HG03064 (cell line): ENCODE results near the gene CYP2A7.
"Not testable (repeated sequence)": the region's sequence is repeated elsewhere in the genome, so short reads cannot be mapped to it uniquely, and the experiment has no call there.

Experiments
- ATAC-seq: cut with Tn5 transposase; IDR thresholded peaks from one replicate; pipeline ENCODE4 v1.9.1; 2021; ENCODE audit warnings: low read depth; ENCODE audit not compliant: unreplicated experiment

CYP2A7 gene, protein sequence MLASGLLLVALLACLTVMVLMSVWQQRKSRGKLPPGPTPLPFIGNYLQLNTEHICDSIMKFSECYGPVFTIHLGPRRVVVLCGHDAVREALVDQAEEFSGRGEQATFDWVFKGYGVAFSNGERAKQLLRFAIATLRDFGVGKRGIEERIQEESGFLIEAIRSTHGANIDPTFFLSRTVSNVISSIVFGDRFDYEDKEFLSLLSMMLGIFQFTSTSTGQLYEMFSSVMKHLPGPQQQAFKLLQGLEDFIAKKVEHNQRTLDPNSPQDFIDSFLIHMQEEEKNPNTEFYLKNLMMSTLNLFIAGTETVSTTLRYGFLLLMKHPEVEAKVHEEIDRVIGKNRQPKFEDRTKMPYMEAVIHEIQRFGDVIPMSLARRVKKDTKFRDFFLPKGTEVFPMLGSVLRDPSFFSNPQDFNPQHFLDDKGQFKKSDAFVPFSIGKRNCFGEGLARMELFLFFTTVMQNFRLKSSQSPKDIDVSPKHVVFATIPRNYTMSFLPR

DNA sequence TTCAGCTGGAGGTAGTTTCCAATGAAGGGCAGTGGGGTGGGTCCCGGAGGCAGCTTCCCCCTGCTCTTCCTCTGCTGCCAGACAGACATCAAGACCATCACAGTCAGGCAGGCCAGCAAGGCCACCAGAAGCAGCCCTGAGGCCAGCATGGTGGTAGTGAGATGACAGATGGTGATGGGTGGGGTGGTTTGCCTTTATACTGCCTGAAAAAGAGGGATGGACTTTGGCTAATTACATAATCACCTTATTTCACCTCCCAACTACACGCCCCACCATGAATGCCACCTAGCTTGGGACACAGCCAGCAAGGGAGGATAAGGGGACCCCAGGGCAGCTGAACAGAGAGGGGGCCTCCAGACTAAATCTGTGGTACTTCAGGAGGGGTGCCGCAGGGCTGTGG is at the start of gene CYP2A7:
CYP2A7 (minus strand) TSS at position 170 of the 400 bp plus-strand sequence; CDS start at position 149, 21 bp downstream.
- ATAC-seq = not testable (repeated sequence)

DNA sequence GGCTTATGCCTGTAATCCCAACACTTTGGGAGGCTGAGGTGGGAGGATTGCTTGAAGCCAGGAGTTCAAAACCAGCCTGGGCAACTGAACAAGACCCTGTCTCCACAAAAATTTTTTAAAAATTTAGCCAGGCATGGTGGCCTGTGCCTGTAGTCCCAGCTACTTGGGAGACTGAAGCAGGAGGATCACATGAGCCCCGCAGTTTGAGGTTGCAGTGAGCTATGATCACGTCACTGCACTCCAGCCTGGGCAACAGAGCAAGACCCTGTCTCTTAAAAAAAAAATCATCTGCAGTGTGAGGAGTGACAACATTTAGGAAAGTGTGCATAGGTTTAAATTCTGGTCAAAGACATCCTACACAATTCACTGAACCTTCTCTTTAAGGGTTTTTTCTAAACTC is 48.8 kb upstream of the CYP2A7 start:
- not testable (repeated sequence) for ATAC-seq

DNA sequence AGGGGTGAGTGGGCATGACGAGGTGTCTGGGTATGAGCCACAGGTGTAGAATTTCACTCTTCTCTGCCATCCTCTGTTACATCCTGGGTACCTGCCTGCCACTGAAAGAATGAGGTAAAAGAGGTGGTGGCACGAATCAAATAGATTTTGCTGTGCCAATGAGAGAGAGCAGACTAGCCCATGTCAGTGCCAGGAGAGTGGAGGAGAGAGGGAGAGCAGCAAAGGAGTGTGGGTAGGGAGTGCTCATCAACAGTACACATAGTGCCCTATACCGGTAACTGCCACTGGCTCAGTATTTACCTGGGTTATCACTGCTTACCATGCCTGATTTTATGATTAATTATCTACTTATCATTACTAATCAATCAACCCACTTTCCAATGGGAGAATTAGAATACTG is 47.9 kb upstream of the CYP2A7 start:
- not testable (repeated sequence) for ATAC-seq

DNA sequence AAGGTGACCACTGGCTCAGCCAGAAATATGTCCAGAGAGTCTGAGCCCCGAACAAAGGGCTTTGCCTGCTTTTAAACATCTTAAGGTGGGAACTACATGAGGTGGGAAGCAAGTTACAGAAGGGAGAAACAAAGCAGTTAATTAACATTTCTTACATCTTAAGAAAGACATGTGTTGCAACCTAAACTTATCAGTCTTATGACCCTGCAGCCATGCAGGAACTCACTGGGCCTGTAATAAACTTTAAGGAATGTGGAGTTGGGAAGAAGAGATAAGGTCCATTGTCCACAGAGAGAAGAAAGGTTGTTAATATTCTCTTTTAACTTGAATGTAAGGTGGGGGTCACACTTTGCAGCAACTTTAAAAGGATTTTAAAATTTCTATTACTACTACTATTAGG is 46.8 kb upstream of the CYP2A7 start:
- ATAC-seq = no peak

DNA sequence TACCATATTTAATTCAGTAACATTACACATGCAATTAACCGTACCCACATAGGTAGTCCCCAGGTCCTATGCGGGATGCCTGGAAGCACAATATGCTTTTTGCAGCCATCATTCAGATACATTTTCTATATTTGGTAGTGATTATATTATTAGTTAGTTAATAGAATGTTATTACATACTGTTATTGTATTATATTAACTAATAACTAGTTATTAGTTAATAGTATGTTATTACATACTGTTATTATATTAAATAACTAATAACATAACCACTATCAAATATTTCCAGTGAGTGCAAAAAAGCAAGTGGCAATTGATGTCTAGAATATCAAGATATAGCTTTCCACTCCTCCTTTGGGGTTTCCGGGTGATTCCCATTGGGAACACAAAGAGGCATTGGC is 45.5 kb upstream of the CYP2A7 start:
- no peak for ATAC-seq

GRCh38 chr19:40926276-40926675 is 44.2 kb upstream of the CYP2A7 start:
- not testable (repeated sequence) for ATAC-seq

- ATAC-seq = no peak
Measured at GRCh38 chr19:40923934-40924391, 41.9 kb upstream of the CYP2A7 start.

GRCh38 chr19:40922237-40923160 is 40.5 kb upstream of the CYP2A7 start:
- ATAC-seq = not testable (repeated sequence)

- no peak for ATAC-seq
Measured at GRCh38 chr19:40921005-40921897, 39.2 kb upstream of the CYP2A7 start.

DNA sequence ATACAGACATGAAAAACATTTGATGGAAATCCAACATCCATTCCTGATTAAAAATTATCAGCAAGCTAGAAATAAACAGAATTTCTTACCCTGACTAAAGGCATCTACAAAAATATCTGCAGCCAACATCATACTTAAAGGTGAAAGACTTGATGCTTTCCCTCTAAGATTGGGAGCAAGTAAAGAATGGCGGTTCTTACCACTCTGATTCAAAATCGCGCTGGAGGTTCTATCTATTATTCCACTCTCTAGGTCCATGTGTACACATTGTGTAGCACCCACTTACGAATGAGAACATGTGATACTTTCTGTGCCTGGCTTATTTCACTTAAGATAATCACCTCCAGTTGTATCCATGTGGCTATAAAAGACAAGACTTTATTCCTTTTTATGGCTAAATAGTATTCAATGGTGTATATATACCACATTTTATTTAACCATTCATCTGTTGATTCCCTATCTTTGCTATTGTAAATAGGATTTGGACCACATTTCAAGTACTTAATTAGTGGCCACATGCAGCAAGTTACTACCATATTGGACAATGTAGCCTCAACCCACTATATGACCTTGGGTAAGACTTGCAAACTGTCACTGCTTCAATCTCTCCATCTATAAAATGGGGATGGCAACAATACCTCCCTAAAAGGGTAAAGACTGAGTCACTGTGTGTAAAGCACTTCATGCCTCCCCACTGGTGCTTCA is 38.4 kb upstream of the CYP2A7 start:
- no peak for ATAC-seq

DNA sequence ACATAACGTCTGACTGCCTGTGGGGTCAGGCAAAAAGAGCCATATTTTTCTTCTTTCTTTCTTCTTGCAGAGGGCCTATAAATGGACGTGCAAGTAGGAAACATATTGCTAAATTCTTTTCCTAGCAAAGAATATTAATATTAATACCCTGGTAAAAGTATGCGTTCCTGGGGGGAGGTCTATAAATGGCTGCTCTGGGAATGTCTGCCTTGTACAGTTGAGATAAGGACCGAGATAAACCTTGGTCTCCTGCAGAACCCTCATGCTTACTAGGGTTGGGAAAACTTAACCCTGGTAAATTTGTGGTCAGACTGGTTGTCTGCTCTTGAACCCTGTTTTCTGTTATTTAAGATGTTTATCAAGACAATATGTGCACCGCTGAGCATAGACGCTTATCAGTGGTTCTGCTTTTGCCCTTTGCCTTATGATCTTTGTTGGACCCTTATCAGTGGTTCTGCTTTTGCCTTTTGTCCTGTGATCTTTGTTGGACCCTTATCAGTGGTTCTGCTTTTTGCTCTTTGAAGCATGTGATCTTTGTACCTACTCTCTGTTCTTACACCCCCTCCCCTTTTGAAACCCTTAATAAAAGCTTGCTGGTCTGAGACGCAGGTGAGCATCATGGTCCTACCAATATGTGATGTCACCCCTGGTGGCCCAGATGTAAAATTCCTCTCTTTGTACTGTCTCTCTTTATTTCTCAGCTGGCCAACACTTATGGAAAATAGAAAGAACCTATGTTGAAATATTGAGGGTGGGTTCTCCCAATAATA is 37.7 kb upstream of the CYP2A7 start:
- not testable (repeated sequence) for ATAC-seq

DNA sequence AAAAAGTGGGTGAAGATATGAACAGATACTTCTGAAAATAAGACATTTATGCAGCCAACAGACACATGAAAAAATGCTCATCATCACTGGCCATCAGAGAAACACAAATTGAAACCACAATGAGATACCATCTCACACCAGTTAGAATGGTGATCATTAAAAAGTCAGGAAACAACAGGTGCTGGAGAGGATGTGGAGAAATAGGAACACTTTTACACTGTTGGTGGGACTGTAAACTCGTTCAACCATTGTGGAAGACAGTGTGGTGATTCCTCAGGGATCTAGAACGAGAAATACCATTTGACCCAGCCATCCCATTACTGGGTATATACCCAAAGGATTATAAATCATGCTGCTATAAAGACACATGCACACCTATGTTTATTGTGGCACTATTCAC is 36.3 kb upstream of the CYP2A7 start:
- ATAC-seq = not testable (repeated sequence)

- no peak for ATAC-seq
Measured at GRCh38 chr19:40908976-40909375, 26.9 kb upstream of the CYP2A7 start.

DNA sequence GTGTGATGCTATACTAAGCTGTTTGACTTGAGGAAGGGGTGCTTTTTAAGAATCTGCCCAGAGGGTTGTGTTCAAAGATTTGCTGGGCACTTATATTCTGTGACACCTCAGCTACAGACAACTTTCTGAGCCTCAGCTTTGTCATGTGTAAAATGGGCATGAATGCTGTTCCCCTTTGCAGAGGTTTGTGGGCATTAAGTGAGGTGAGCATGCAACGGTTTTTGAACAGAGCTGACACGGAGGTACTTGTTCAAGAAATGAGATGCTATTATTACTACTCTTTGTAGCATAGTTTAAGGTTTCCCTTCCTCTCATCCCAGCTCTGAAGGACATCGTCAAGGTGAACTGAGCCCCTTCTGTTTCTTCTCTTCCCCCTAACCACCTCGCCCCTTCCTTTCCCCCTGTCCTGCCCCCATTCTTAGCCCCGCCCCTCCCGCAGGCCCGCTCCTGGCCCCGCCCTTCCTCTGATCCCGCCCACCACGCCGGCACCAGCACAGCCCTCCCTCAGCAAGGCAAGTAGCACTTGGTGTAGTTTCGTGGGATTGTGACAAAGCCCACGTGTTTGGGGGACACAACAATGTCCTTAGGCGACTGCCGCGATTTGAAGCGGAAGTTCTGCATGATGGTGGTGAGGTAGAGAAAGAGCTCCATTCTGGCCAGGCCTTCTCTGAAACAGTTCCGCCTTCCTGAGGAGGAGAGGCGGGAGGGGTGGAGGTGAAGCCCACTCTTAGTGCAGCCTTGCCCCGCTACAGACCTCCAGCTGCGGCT is 26.1 kb upstream of the CYP2A7 start:
- no peak for ATAC-seq

DNA sequence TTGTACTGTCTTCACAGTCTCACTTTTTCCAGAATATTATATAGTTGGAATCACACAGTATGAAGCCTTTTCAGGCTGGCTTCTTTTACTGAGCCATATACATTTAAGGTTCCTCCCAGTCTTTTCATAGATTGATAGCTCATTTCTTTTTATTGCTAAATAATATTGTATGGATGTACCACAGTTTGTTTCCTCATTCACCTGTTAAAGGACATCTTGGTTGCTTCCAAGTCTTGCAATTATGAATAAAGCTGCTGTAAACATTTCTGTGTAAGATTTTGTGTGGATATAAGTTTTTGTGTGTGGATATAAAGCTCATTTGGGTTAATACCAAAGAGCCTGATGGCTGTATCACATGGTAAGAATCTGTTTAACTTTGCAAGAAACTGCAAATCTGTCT is 24.5 kb upstream of the CYP2A7 start:
- no peak for ATAC-seq

DNA sequence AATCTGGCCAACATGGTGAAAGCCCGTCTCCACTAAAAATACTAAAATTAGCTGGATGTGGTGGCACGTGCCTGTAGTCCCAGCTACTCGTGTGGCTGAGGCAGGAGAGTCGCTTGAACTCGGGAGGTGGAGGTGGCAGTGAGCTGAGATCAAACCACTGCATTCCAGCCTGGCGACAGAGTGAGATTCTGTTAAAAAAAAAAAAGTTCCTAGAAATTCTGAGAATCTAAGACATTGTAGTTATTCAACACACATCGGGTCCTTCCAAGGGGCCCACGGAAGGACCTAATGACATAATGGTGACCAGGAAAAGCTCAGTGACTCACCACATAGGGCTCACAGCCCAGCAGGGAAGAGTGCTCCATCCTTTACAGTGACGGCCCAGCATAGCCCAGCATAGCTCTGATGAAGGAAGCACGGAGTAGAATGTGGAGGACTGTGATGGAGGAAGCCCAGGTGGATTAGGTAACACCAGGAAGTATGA is 22.7 kb upstream of the CYP2A7 start:
- not testable (repeated sequence) for ATAC-seq

DNA sequence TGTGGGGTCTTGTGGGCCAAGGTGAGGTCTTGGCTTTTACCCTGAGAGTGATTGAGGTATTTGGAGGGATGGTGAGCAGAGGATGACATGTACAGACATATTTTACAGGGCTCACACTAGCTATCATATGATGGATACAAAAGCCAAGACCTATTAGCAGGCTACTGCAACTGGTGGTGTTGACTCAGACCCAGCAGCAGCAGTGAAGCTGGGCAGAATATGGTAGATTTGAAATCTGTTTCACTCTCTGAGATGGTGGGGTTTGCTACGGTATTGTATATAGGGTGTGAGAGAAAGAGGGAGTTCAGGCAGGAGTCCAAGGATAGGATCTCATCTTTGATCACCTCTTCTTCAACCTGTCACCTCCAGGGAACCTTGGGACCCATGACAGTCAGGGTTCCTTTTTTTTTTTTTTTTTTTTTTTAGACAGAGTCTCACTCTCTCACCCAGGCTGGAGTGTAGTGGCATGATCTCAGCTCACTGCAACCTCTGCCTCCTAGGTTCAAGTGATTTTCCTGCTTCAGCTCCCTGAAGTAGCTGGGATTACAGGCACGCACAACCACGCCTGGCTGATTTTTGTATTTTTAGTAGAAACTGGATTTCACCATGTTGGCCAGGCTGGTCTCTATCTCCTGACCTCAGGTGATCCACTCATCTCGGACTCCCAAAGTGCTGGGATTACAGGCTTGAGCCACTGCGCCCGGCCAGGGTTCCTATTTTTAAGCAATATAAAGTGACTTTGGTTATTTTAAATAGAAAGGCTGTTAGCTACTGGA is 20.1 kb upstream of the CYP2A7 start:
- ATAC-seq = not testable (repeated sequence)
